ENCODE measurements around the gene ETS1.

The ETS1 gene, protein sequence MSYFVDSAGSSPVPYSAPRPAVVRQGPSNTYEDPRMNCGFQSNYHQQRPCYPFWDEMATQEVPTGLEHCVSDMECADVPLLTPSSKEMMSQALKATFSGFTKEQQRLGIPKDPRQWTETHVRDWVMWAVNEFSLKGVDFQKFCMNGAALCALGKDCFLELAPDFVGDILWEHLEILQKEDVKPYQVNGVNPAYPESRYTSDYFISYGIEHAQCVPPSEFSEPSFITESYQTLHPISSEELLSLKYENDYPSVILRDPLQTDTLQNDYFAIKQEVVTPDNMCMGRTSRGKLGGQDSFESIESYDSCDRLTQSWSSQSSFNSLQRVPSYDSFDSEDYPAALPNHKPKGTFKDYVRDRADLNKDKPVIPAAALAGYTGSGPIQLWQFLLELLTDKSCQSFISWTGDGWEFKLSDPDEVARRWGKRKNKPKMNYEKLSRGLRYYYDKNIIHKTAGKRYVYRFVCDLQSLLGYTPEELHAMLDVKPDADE

DNA sequence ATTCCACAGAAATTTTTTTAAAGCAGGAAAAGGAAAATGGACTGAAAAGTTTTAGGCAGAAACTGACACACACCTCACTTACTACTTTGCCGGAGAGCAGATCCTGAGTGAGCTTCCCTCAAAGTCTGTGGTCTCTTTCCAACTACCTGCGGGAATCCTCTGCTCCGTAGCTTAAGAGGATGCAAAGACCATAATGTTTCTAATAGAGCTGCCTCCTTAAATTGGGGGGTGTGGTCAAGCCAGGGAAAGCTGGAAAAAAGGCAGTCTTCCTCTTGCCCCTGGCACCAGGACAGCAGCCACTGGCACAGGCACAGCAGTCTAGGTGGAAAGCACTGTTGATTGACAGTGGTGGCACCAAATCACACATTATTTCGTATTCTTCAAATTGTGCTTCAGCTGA, at the start of gene ETS1:
Gene ETS1, minus strand, starts transcription at position 144 of the 400 bp plus-strand sequence. CDS start 14,428 bp downstream, outside the sequence.
- no peak for DNase-seq (ENCODE audit: low read depth in 2 of 2)

DNA sequence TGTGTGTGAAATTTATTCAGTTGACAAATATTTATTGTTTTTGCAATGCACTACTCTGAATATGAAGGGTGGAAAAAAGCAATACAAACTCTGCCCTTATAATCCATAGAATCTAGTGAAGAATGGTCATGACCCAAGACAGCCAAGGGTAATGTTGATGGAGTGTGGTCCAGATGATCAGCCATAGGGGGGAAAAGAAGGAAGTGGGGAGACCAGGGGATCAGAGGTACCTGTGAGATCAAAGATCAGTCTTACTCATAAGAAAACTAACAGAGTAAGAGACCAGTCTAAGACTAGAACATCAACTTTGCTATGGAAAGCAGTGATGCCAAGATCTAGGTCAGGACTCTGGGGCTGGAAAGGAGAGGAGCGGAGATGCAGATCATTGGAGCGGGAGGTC, 47.0 kb upstream of the ETS1 start:
- DNase-seq (ENCODE audit: low read depth in 2 of 2) = no peak

GRCh38 chr11:128633384-128633965, 46.1 kb upstream of the ETS1 start:
- DNase-seq (ENCODE audit: low read depth in 2 of 2) = no peak

DNA sequence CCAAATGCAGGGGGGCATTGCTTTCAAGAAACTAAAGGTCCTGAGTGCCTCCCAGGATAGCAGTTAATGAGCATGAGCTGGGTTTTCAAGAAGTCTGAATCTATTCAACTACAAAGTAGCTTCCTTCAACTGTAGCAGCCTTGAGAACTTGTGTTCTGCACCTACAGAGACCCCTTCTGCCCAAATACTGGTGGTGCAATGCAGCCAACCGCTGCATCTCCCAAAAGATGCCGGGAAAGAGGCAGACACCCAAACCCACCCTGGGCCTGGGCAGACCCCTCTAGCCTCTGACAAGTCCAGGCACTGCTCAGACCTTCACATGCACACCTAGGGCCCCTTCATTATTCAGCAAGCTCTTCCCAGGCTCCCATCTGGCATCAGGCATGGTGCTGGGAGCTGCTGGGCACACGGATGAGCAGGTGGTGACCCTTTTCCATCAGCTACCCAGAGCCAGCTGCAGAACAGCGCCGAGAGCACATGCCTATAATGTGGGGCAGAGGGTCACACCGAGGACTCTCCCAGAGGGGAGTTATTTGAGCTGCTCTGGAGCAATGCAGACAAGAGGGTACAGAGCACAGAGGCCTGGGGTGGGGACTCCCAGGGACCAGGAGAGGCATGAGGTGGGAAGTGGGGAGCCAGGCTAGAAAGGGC, 44.9 kb upstream of the ETS1 start:
- peak in 1 of 2 experiments; percentile 32 for DNase-seq (ENCODE audit: low read depth in 2 of 2)

DNA sequence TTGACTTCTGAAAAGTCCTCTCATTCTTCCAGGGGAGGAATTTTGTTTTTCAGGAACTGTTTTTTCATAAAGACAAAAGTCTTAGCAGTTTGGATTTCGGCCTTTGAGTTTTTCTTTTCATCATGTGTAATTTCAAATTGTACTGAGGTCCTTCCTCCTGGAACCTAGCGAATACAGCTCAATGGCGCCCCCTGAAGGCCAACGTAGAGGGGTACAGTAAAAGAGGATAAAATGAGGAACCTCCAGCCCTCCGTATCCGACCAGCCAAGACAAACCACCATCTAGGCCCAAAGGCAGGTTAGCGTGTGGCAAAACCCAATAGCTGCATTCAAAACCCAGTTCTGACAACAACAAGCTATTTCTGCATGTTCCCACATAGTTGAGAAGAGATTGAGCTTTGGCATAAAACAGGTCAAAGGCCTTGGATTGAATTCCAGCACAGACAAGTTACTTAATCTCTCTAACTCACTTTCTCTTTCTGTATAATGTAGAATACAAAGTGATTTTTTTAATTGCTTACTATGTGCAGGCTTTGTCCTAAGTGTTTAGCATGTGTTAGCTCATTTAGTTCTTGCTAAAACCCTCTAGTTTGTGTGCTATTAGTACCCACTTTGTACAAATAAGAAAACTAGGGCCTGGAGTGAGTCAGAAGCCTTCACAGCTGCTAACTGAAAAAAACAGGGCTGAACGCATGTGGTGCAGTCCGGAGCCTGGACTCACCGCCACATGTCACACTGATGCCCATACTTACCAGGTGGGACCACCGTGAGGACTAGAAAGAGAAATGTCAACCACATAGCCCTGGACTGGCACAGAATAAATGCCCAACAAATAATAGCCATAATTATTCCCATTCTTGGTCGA, 43.2 kb upstream of the ETS1 start:
- peak; percentile 81 to 93 for DNase-seq (ENCODE audit: low read depth in 2 of 2)

DNA sequence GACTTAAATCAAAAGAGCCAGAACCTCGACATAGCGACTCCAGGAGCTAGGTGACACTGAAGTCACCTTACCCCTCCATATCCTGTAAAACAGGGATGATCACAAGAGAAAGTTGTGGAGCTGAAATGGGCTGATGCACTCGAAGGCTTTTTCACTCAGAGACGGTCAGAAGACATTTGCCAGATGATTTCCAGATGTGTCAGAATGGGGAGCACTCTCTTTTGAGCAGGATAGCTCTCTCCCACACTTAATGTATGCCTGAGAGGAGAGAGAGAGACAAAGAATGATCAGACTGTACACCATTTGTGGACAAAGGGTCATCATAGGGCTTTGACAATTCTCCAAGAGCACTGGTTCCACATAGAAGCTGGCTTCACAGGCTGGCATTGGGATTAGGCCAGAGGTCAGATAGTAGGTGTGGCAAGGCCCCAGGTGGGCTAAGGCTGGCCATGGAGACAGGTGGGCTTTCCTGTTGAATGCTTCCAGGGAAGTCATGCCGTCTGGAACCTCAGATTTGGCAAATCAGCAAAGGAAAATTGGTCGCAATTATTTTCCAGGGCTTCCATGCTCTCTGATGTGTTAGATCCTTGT, 42.3 kb upstream of the ETS1 start:
- no peak for DNase-seq (ENCODE audit: low read depth in 2 of 2)

DNA sequence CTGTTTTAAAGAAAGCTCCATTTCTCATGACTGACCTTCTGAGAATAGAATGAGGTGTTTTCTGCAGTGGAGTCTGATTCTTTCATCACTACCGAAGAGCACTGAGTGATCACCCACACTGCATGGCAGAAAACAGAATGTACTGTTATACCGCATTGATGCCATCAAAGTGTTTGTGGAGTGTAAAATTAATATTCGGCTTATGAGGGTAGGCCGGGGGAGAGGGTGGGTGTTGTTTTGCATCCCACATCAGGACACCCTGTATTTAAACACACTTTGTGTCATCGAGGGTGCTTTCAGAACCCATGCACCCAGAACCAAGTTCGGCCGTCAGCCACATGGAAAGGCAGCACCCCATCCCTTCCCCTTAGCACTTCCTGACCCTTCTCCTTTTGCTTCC, 41.3 kb upstream of the ETS1 start:
- DNase-seq (ENCODE audit: low read depth in 2 of 2) = no peak

GRCh38 chr11:128628325-128628673, 40.9 kb upstream of the ETS1 start:
- no peak for DNase-seq (ENCODE audit: low read depth in 2 of 2)

DNA sequence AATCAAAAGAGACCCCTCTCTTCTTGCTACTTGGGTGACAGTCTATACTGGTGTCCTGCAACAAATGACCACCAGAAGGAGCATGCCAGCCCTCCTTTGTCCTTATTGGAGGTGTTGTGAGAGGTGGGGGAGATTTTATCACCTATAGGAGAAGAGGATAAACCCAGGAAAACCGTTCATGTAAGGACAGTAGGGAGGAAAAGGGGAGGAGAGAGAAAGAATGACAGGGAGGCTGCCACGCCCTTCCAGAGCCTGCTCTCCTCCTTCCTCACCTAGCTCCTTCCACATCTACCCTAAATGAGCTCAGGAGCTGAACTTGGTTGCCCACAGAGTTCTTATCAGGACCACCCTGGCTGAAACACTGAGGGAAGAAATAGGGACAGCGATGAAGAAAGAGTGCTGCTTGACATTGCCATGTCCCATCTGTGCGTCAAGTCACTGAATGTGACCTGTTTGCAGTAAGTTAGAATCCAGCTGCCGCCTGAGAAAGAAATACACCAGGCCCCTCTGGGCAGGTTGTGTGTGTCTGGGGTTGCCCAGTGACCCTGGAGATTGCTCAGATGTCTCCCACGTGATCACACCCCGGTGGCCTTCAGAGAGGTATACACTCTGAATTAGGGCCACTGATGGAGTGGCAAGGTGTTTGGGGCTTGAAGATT, 40.4 kb upstream of the ETS1 start:
- DNase-seq (ENCODE audit: low read depth in 2 of 2) = no peak

DNA sequence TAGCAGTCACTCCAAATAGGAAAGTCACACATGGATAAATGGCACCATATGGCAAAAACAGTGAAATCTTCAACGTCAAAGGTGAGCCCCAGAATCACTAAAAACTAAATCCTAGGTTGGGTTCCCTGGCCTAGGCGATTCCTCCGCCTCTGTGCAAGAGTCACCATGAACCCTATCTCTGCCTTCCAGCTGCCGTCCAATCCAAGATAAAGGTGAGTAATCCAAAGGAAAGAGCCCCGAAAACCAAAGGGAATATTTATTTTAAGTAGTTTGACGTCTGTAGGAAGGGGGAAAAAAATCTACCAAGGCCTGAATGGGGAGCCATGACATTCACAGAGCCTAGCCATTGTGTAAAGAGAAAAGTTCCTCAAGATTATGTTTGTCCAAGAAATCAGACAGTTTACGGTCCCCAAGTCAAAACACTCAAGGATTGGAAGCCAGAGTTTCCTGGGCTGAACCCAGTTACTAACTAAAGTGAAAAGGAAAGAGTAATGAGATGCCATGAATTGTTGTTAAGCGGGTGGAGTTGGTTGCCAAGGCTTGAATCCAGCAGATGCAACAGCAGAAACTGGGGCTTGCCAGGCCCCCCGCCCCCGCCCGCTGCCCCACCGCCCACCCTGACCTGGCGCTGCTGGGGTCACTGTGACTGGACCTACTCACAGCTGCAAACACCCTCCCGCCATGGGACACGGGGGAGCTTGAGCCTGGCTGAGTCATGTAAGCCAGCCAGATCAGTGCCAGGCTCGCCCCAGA, 39.7 kb upstream of the ETS1 start:
- no peak for DNase-seq (ENCODE audit: low read depth in 2 of 2)

DNA sequence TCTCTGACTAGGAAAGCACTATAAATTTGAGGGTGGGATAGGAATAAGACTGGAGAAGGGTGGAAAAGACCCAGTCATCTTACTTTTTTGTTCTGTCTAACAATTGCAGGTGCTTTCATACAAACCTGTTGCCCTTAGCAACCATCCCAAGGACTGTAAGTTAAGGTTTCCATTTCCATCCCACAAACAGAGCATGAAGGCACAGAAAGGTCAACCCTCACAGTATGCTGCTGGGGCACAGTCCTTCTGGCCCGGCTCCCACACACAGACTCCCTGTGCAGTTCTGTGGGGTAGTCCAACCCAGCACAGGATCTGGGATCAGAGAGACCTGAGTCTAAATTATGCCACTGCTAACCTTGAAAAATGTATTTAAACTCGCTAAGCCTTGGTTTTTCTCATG, 38.4 kb upstream of the ETS1 start:
- DNase-seq (ENCODE audit: low read depth in 2 of 2) = no peak

GRCh38 chr11:128625326-128625725, 38.0 kb upstream of the ETS1 start:
- DNase-seq (ENCODE audit: low read depth in 2 of 2) = no peak

DNA sequence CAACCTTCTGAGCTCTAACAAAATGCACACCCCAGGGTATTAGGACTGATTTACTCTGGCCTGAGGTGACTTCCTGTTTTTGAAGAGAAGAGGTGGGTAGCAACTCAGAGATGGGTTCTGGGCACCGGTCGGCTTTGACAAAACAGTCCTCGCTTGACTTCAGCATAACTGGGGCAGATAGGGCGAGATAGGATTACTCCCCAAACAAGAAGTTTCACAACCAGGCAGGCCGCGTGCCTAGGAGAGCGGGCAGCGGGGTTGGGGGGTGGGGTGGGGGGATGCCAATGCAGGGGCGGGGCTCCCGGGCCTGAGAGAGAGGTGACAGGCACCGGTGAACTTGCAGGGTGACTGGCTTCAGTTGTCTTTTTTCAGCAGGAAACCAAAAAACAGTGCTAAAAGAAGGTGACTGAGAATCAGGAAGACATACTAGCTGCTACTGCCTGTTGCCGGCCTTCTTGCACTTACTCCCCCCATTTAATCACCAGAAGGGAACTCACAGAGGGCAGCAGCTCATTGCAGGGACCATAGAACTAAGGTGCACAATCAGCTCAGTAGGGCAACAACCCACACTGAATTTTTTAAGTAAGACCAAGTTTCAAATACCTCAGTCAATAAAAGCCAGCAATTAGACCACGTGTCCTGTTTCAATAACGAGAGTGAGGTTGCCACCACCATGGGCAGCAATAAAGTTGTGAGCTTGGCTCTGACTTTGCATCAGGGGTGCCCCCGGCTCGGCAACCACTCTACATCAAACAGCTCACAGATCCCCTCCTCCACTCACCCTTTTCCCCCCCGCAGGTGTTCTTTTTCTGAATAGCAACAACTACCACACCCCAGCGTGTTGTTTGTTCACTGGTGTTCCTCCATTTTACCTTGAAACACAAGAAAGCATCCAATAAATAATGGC, 37.2 kb upstream of the ETS1 start:
- no peak for DNase-seq (ENCODE audit: low read depth in 2 of 2)

GRCh38 chr11:128623091-128623490, 35.7 kb upstream of the ETS1 start:
- no peak for DNase-seq (ENCODE audit: low read depth in 2 of 2)

DNA sequence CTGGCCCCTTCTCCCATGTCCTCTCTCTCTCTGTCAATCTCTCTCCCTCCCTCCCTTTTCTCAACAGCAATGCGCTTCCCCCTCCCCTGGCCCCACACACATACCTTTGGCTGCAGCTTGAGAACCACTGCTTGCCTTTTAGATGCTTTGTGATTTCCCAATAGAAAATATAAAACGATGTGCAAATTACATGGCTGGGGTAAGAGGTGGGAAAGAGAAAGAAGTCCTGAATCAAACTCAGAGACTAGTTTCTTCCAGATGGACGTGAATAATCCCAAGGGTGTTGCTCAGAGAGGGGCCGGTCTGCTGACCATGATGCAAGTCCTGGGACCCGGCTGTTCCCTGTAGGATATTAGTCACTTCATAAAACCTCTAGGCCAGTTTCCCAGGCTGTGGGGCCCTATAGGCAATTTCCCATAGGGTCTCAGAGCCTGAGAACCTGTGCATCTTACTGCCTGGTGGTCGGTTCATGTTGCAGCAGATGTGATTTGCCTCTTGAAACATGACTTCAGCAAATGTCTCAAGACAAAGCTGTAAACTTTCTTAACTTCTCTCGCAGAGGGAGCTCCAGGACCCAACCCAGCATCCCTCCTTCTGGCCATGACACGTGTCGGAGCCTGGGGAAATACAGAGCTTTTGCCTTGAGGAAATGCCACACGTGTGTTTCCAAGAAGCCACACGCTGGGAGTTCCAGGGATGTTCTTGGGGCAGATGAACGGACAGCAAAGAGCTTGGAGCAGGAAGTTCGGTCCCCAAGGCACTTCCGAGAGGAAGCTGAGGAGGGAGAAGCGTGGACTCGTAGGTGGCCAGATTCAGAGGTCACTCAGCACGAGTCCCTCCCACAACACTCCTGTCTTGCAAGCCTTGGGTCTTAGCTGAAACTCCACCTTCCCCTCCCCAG, 34.5 kb upstream of the ETS1 start:
- DNase-seq (ENCODE audit: low read depth in 2 of 2) = no peak

GRCh38 chr11:128620309-128621100, 33.1 kb upstream of the ETS1 start:
- no peak for DNase-seq (ENCODE audit: low read depth in 2 of 2)

- no peak for DNase-seq (ENCODE audit: low read depth in 2 of 2)
Observed at GRCh38 chr11:128619540-128620308, 32.4 kb upstream of the ETS1 start.
